Natural killer cell treated with Interleukin-12 subunit alpha and Interleukin-12 subunit beta and Interleukin-15 and Interleukin-18, amount 100 ng/mL, for 72 hours (primary cell): ENCODE results near the gene U2AF1. TPM values are rescaled to one million over a fixed set of nuclear protein-coding genes. Genes with fewer than 3 reads are reported as not detected.
"Not testable (repeated sequence)": the region's sequence is repeated elsewhere in the genome, so short reads cannot be mapped to it uniquely, and the experiment has no call there.

Experiments used
- ATAC-seq, 2 donors: fragments of 150-1000 bp; cut with Tn5 transposase in 1 of 2; sonication (Bioruptor Pico), chemical (Tn5 transposase) in 1 of 2; 2 replicates each; pipeline ENCODE4 v1.10.0; 2021
- DNase-seq: peaks from one replicate; pipeline ENCODE4 v3.0.0; 2022; ENCODE audit warnings: low spot score
- H3K27ac Mint-ChIP-seq, 2 donors: 1 replicate in 1 of 2; 2 replicates in 1 of 2; pipeline ENCODE4 v1.8.0; 2022; ENCODE audit warnings: mixed read lengths in 2 of 2, mild to moderate bottlenecking in 1 of 2, moderate library complexity in 1 of 2
- H3K27me3 Mint-ChIP-seq, 2 donors: 1 replicate in 1 of 2; 2 replicates in 1 of 2; pipeline ENCODE4 v1.8.0; 2022; ENCODE audit warnings: mixed read lengths in 2 of 2
- H3K36me3 Mint-ChIP-seq: one replicate; pipeline ENCODE4 v1.8.0; 2022; ENCODE audit warnings: mixed read lengths
- H3K4me1 Mint-ChIP-seq, 2 donors: 1 replicate in 1 of 2; 2 replicates in 1 of 2; pipeline ENCODE4 v1.8.0; 2022; ENCODE audit warnings: low read depth in 2 of 2, mixed read lengths in 2 of 2, mild to moderate bottlenecking in 1 of 2
- H3K4me3 Mint-ChIP-seq: one replicate; pipeline ENCODE4 v1.8.0; 2022; ENCODE audit warnings: mixed read lengths
- H3K9me3 Mint-ChIP-seq: 2 replicates; pipeline ENCODE4 v1.8.0; 2022; ENCODE audit warnings: mixed read lengths
- total RNA-seq, 2 donors: library from RNA; stranded (reverse); gene quantifications; one replicate each; pipeline ENCODE4 v1.2.3, GENCODE V29; 2022

The U2AF1 gene
- total RNA-seq, 2 donors from 2014 or later, result 69.5 to 95.2 TPM

- H3K27me3 Mint-ChIP-seq, H3K4me3 Mint-ChIP-seq, DNase-seq, H3K36me3 Mint-ChIP-seq, H3K4me1 Mint-ChIP-seq, H3K9me3 Mint-ChIP-seq, H3K27ac Mint-ChIP-seq, ATAC-seq: not testable (repeated sequence)
Observed at GRCh38 chr21:43068065-43068464, 39.3 kb downstream of the U2AF1 start.

DNA sequence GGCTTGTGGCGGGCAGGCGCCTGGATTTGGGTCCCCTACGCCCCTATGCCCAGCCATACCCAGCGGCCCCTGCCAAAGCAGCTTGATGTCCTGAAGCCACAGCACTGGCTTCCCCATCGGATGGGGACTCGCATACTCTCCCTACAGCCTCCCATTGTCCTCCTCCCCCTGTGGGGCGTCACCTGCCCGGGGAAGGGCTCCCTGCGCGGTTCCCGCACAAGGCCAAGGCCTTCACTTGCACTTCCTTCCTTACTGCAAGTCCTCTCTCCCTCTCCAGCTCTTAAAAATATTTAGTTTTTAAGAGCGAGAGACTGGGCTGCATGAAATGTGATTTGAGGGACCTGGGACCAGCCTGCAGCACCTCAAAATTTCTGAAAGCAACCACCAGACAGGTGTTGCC lies 40.7 kb downstream of the U2AF1 start:
- not testable (repeated sequence) for H3K27ac Mint-ChIP-seq, ATAC-seq, DNase-seq, H3K27me3 Mint-ChIP-seq, H3K4me1 Mint-ChIP-seq, H3K36me3 Mint-ChIP-seq, H3K9me3 Mint-ChIP-seq, H3K4me3 Mint-ChIP-seq

GRCh38 chr21:43065991-43066390 lies 41.4 kb downstream of the U2AF1 start:
- not testable (repeated sequence) for H3K4me1 Mint-ChIP-seq, ATAC-seq, H3K4me3 Mint-ChIP-seq, H3K27ac Mint-ChIP-seq, H3K9me3 Mint-ChIP-seq, H3K27me3 Mint-ChIP-seq, H3K36me3 Mint-ChIP-seq
- DNase-seq, result peak; percentile 56

DNA sequence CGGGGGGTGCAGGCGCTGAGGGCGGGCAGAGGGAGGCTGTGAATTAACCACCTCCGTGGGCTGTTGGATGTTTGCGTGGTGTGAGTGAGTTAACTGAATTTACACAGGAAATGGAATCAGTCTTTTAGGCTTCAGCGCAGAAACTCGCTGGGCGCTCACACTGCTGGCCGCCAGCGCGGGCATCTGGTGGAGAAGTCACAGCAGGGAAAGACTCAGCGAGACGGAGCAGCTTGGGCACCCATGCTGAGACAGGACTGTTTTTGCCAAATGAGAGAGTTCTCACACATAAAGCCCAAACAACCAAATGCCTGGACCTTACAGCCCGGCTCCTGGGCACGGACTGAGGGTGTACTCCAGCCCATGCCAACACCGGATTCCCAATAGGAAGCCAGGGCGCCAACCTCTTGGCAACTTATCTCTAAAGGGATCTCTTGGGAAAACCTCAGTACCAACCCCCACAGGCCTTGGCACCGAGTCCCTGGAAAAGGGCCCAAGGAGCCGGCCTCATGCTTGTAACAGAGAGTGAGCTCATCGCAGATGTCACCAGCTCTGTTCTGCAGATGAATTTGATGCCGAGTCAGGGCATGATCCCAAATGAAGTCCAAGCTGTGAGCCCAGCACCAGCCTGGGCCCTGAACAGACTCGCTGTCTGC lies 43.0 kb downstream of the U2AF1 start:
- not testable (repeated sequence) for H3K9me3 Mint-ChIP-seq, H3K36me3 Mint-ChIP-seq, H3K27ac Mint-ChIP-seq, ATAC-seq, H3K4me3 Mint-ChIP-seq, H3K27me3 Mint-ChIP-seq, H3K4me1 Mint-ChIP-seq, DNase-seq

DNA sequence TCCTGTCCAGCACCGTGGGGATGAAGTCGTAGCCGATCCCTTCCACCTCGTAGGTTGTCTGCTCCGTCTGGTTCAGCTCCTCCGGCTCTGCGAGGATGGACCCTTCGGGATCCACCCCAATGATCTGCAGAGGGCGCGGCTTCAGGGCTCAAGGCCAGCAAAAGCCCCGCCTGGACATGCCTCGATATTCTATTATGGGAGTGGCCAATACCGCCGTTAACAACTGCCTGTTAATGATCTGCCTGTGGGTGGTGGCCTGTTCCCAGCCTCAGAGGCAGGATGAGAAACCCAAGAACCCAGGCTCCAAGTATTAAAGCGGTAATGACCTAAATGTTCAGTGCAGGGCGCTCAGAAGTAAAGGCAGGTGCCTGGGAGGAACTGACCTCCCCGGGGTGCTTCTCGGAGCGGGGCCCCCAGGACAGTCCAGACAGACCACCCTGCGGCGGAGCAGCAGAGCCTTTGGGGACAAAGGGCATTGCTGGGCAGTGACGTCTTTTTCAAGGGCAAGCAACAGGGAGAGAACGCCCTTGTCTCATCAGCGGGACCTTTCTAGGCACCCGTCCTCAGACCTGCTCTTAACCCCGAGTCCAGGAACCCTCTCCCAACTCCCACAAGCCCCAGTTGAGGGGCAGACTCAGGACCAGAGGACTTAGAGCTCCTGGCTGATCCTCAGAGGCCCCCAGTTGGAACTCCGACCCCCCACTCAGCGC lies 44.3 kb downstream of the U2AF1 start:
- H3K36me3 Mint-ChIP-seq, H3K27ac Mint-ChIP-seq, H3K4me1 Mint-ChIP-seq, ATAC-seq, H3K9me3 Mint-ChIP-seq, H3K4me3 Mint-ChIP-seq, H3K27me3 Mint-ChIP-seq, DNase-seq: not testable (repeated sequence)

DNA sequence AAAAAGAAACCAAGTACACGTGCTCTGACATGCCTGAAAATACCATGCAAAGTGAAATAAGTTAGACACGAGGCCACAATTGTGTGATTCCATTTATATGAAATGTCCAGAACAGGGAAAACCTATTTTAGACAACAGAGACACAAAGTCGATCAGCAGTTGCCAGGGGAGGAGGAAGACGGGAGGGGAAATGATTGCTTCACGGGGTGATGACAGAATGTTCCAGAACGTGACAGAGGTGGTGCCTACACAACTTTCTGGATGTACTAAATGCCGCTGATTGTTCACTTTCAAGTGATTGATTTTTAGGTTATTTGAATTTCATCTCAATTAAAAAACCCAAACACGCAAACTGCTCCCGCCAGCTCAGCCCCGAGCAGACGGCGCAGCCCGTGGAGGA lies 54.3 kb downstream of the U2AF1 start:
- H3K4me1 Mint-ChIP-seq, H3K27ac Mint-ChIP-seq, H3K9me3 Mint-ChIP-seq, ATAC-seq, H3K36me3 Mint-ChIP-seq, H3K4me3 Mint-ChIP-seq, DNase-seq, H3K27me3 Mint-ChIP-seq: not testable (repeated sequence)

DNA sequence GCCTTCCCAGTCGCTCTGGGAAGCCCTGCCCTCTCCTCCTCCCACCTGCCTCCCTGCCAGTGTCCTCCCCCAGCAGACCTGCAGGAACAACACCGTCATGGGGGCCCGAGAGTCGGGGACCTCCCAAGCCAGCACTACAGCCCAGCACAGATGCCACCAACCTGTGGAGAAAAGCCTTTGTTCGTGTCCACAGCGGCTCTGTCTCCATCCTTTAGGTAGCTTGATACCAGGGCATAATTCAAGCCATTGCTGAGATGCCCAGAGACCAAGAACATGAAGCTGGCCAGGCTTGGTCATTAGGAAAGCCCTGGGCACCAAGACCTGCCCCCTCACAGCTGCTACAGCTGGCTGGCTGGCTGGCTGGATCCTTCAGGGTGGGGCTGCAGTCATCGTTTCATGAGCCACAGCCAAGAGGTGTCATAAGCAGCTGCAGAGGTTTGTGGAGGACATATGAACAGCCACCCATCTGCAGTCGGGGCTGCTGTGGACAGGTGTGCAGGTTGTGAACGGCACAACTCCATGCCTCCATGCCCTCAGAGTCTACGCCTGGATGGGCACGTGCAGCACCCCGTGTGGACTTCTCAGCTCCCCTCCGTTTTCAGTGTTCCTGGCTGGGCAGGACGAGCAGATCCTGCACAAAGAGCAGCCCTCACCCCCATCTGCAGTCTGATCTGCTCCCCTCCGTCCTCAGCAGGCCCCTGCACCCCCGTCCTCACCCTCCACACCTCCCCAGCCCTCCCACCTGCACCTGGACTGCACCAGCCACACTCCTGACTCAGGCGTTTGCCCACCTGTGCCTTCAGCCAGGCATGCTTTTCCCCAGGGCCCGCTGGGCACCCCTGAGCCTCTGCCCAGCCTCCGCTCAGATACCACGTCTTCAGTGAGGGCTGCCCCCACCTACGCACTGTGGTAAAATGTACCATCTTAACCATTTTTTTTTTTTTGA lies 61.2 kb downstream of the U2AF1 start:
- H3K4me3 Mint-ChIP-seq, result not testable (repeated sequence)

DNA sequence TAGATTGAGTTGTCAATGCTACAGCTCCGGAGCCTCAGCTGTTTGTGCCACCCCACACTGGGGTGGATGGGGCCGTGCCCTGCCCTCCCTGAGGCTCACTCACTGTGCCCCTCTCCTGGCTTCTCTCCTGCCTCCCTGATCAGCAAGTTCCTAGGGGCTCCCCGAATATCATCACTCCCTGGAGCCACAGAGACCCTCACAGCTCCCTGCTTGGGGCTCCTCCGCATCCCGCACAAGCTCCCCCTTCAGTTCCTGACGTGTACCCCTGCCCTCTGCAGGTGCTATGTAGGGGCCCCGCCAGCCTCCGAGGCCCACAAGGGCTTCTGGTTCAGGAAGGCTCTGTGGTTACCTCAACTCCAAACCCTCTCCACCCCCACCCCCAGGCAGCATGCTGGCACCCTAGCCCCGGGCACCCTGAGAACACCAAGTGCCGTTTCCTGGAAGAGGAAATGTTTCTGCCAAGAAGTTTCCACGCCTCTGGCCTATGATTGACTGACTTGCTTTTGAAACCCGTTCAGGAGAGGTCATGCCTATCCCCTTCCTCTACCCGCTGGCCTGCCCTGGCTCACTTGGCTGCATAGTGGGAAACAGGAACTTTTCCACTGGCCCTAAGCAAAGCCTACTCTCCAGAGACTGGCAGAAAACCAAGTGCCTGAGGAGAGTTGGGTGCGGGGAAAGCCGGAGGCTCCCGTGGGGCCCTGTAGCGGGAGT lies 62.0 kb downstream of the U2AF1 start:
- not testable (repeated sequence) for H3K27me3 Mint-ChIP-seq, H3K9me3 Mint-ChIP-seq, DNase-seq, H3K4me1 Mint-ChIP-seq, H3K36me3 Mint-ChIP-seq
- Mint-ChIP-seq H3K27ac (peak overlapping the region; percentile 49 to 60), H3K4me3 (peak overlapping the region; percentile 77)
- ATAC-seq, result peak; percentile 69 to 71

More for the DNA sequence above, 61.2 kb downstream of the U2AF1 start:
- not testable (repeated sequence) for H3K27ac Mint-ChIP-seq, H3K36me3 Mint-ChIP-seq, H3K27me3 Mint-ChIP-seq, H3K4me1 Mint-ChIP-seq, H3K9me3 Mint-ChIP-seq, DNase-seq
- peak; percentile 43 to 55 for ATAC-seq

GRCh38 chr21:43044547-43044946 lies 62.8 kb downstream of the U2AF1 start:
- H3K4me1 Mint-ChIP-seq, H3K4me3 Mint-ChIP-seq, DNase-seq, H3K9me3 Mint-ChIP-seq, H3K27me3 Mint-ChIP-seq, ATAC-seq, H3K27ac Mint-ChIP-seq, H3K36me3 Mint-ChIP-seq: not testable (repeated sequence)

DNA sequence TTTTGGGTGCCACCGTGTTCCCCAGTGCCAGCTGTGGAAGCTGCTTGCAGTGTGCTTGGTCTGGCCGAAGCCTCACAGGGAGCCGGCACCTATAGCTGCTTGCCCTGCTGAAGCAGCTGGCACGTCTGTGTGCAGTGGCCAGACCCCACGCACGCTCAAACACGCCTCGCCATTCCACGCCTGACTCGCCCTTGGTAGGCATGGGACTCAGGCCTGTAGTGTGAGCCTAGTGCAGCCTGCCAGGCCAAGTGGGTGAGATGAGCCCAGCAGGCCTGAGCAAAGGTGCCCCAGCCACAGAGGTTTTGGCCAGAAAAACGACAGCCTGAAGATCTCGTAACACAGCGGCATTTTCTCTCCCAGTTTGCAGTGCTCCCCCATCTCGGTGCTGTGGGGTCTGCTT lies 64.1 kb downstream of the U2AF1 start:
- not testable (repeated sequence) for H3K4me3 Mint-ChIP-seq, H3K36me3 Mint-ChIP-seq, H3K4me1 Mint-ChIP-seq, H3K9me3 Mint-ChIP-seq, H3K27me3 Mint-ChIP-seq, ATAC-seq, H3K27ac Mint-ChIP-seq, DNase-seq

Other genes starting within 250 kb of the U2AF1 start
- 100 to 1,000 TPM in 1 of 2 donors, 10 to 100 TPM in 1; 28.5 to 112 TPM for gene WDR4, start 228.0 kb downstream of the U2AF1 start, total RNA-seq
- 10 to 100 TPM; 32.9 to 54.0 TPM for gene NDUFV3, start 214.3 kb downstream of the U2AF1 start, total RNA-seq
- gene ERVH48-1, start 181.9 kb downstream of the U2AF1 start, total RNA-seq, result not detected
- gene PKNOX1, start 133.0 kb downstream of the U2AF1 start, total RNA-seq, result 10 to 100 TPM; 26.0 to 33.8 TPM
- gene CBS, start 31.7 kb downstream of the U2AF1 start, total RNA-seq, result 1 to 10 TPM; 4.7 to 6.8 TPM
- not detected for gene CRYAA, start 61.4 kb upstream of the U2AF1 start, total RNA-seq